ENCODE data around the gene COG1.

The COG1 gene

DNA sequence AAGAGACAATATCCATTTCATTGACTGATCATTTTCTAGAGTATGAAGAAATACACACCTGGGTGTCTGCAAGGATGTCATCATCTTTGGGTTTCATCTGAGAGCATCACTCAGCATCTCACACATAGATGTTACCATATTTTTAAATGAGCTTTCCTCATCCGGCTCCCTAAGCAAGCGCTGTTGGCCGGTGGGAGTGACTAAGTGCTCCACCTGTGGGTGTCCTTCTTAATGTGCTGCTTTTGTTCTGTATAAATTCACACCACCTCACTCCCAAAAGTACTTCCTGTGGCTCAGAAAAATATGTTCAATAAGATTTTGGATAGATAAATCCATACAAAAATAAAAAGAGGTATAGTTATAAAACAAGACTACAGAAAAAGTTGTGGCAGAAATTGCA, 20.6 kb upstream of the COG1 start:
- no peak for DNase-seq

- DNase-seq = no peak
Observed at GRCh38 chr17:73174126-73174525, 18.7 kb upstream of the COG1 start.

DNA sequence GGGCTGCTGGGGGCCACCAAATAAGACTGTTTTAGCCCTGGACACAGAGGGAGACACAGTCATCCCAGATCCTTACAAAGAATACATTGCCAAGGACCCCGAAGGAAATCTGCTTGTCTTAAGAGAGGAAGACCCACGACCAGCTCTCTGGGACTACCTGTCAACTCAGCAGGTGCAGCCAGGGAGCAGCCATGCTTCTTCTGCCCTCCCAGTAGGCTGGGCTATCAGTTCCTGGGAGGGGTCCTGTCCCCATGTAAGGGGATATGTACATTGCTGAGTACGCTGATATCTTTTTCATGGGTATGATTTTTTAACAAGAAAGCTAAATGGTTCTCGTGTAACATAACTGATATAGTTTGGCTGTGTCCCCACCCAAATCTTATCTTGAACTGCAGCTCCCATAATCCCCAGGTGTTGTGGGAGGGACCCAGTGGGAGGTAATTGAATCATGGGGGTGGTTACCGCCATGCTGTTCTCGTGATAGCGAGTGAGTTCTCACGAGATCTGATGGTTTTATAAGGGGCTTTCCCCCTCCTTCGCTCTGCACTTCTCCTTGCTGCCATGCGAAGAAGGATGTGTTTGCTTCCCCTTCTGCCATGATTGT, 16.8 kb upstream of the COG1 start:
- no peak for DNase-seq

GRCh38 chr17:73179387-73179786, 13.5 kb upstream of the COG1 start:
- no peak for DNase-seq

DNA sequence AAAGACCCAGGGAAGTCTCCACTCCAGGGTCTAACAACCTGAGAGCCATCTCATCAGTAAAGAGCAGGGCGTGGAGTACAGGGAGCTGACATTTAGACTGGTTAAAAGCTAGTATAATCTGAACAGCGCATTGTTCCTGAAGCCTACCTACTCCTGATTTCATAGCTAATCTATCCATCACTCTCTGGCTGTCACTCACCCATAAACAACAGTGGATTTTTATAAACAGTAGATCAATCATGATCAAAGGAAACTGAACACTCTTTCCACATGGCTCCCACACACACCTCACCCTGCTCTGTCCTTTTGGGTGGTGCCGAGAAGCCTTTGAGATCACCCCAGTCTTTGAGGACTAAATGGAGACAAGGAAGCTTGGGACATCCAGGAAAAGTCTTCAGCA, 13.0 kb upstream of the COG1 start:
- DNase-seq = no peak

DNA sequence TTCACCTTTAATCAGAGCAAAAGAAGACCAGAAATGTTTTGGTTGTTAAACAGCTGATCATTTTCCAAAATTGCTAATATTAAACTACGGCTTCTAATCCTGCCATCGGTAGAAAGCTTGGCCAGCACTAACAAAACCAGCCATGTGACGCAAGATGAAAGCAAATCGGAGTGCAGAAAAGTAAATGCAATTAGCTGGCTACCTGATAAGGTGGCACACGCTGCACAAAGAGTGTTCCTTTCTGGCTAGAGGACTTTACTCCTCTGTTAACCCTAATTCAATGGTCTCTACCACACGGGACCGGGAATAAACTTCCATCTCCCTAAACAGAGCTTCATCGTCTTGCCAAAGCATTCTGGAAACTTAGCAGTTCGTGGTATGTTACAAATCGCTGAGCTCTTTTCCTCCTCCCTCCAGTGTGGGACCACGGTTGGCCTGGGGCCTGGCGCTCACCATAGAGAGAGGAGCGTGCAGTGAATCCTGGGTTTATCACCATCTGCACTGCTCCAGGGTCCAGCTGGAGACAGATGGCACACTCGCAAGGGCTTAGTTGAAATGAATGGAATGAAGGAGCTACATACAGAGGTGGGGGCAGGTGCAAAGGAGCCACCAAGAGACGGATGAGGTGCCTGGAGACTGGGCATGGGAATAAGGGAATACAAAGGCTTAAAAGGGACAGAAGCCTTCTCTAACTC, 10.1 kb upstream of the COG1 start:
- no peak for DNase-seq

DNA sequence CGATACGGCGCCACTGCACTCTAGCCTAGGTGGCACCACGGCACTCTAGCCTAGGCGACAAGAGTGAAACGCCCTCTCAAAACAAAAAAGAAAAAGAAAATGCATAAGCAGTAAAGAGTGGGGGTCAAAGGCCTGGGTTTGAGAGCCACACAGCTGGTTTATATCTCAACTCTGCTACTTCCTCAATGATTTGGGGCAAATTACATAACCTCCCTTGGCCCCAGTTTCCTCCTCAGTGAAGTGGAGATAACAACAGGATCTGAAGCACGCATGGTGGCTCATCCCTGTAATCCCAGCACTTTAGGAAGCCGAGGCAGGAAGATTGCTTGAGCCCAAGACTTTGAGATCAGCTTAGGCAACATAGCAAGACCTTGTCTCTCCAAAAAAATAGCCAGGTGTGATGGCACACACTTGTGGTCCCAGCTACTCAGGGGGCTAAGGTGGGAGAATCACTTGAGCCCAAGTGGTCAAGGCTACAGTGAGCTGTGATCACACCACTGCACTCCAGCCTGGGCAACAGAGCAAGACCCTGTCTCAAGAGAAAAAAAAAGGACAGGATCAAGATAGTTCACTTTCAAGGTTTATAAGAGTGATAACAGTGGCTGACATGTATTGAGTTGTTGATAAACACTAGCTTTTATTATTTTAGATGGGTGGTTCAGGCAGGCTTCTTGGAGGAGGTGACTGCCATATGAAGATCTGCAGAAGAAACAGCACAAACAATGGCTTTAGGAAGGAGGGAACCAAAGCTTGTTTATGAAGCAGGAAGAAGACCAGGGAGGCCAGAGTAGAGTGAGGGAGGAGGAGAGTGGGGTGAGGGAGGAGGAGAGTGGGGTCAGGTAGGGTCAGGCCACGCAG, 8.5 kb upstream of the COG1 start:
- DNase-seq = no peak

DNA sequence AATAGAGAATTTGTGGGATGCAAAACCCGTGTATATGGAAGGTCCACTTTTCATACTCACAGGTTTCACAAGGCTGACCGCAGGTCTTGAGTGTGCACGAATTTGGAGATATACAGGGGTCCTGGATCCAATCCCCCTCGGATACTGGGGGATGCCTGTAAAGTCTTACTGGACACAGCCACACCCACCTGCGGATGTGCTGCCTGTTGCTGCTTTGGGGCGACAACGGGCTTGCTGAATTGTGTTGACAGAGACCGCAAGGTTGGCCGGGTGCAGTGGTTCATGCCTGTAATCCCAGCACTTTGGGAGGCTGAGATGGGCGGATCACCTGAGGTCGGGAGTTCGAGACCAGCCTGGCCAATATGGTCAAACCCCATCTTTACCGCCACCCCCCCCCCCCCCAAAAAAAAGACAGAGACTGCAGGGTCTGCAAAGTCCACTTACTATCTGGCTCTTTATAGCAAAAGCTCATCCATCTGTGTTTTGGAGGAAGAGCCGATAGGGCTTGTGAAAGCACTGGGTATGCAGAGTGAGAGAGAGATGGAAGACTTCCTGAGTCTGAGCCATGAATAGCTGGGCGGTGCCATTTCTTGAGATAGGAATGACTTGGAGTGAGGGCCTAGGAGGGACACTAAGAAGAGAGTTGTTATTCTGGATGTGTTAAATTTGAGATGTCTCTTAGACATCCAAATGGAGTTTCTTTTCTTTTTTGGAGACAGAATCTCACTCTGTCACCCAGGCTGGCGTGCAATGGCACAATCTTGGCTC, 6.4 kb upstream of the COG1 start:
- no peak for DNase-seq

GRCh38 chr17:73187203-73187769, 5.6 kb upstream of the COG1 start:
- DNase-seq = no peak

GRCh38 chr17:73188011-73188410, 4.8 kb upstream of the COG1 start:
- no peak for DNase-seq

DNA sequence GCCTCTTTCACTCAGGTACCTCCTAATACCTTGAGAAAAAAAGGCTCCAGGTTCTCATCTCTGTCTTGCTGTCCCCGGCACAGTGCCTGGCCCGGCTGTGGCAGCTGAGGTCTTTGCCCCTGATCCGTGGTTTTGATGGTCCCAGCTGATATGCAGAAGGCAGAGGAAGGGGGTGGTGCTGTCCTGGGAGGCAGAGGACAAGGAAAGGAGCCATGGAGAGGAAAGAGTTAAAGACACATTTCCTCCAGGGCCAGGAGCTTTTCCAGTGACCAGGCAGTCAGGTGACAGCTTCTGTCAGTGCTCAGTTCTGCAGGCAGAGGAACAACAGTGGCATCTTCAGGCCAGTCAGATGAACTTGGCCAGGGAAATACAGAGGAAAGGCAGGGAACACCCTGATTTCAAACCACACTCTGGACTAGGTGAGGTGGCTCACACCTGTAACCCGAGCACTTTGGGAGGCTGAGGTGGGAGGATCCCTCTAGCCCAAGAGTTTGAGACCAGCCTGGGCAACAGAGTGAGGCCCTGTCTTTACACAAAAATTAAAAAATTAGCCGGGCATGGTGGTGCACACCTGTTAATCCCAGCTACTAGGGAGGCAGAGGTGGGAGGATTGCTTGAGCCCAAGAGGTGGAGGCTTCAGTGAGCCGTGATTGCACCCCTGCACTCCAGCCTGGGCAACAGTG, 3.3 kb upstream of the COG1 start:
- peak; percentile 42 to 69 for DNase-seq

GRCh38 chr17:73191443-73192205, 1.2 kb upstream of the COG1 start:
- DNase-seq = peak; percentile 69 to 88

DNA sequence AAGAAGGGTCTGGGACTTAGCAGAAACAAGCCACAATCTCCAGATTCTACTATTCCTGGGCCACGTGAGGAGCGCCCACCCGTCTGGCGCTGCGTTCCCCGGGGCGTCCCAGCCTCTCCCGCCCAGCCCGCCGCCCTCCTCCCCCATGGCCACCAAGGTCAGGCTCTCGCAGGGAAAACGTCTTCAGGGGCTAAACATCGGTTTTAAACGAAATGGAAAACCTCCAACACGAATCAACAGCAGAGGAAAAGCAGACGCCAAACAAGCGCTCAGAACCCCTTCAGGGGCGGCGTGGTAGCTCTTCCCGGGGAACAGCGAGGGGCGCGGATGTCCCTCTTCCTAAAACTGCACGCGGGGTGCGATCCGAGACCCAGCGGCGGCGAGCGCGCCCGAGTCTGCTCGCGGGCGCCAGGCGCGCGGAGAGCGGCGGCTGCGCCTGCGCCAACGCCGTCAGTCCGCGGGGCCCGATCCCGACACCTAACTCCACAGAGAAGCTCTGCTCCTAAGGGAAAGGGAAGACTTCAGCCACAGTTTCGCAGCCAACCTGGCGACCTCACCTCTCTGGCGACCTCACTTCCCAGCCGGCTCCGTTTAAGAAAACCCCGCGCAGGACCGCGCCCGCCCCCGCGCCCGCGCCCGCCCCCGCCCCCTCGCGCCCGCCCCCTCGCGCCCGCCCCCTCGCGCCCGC, 505 bp upstream of the COG1 start:
- DNase-seq = peak; percentile 74 to 83

DNA sequence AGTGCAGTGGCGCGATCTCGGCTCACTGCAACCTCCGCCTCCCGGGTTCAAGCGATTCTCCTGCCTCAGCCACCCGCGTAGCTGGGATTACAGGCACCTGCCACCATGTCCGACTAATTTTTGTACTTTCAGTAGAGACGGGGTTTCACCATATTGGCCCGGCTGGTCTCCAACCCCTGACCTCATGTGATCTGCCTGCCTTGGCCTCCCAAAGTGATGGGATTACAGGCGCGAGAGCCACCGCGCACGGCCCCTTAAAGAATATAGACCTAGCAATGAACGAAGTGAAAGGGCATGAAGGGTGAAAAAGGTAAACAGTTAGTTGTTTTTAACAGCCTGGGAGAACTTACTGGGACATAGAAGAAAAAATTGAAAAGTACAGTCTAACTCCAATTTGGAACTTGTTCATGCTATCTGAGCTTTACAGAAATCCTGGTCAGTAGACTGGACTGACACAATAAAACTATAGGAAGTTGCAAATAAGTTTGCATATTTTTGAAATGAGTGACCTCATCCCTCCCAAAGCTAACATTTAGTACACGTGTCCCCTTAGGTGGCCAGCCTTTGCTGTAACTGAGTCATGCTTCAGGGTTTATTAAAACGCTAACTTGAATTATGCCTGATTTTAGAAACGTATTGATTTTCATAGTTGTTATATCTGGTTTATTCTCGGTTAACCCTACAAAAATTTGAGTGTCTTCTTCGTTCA, 1.8 kb downstream of the COG1 start:
- DNase-seq = no peak

DNA sequence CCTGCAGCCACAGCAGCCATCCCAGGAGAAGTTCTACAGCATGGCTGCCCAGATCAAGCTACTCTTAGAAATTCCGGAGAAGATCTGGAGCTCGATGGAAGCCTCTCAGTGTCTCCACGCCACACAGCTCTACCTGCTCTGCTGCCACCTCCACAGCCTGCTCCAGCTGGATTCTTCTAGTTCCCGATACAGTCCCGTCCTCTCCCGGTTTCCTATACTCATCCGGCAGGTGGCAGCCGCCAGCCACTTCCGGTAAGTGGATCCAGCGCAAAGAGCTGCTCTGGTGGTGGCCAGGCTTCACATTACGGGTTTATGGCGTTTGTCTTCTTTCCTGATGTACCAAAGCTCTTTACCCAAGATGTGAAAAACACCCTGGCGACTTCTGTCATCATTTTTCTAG, 3.6 kb downstream of the COG1 start:
- DNase-seq = peak; percentile 27 to 78

- DNase-seq = no peak
Observed at GRCh38 chr17:73197161-73197560, 4.3 kb downstream of the COG1 start.

- no peak for DNase-seq
Observed at GRCh38 chr17:73198201-73198929, 5.5 kb downstream of the COG1 start.

DNA sequence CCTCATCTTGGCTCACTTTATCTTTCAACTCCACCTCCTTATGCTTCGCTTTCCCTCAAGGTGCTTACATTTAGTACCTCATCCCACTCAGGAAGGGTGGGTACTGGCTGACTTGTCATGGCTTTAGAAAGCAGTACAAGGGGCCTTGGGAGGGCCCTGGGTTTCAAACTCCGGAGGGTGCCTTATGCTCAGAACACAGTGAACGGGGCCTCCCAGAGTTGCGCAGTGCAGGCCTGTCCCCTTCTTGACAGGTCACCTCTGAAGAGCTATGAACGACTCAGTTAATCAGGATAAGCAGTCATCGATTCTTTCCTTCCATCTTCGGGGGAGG, 6.0 kb downstream of the COG1 start:
- DNase-seq = no peak

GRCh38 chr17:73199751-73200317, 7.0 kb downstream of the COG1 start:
- no peak for DNase-seq

Data from NCI-H2081 (cell line).